Stimulated activated CD8-positive, alpha-beta memory T cell treated with anti-CD3 and anti-CD28 coated beads, Interleukin-12 subunit alpha, Interleukin-12 subunit beta, amount 100 ng/mL, for 4 hours (primary cell): ENCODE data around the gene PROCR.
"Not testable (repeated sequence)": the region's sequence is repeated elsewhere in the genome, so short reads cannot be mapped to it uniquely, and the experiment has no call there.

ENCODE experiments used
- DNase-seq: peaks from one replicate; pipeline ENCODE4 v3.0.0-alpha.2; 2020; ENCODE audit warnings: low read depth

Gene PROCR

DNA sequence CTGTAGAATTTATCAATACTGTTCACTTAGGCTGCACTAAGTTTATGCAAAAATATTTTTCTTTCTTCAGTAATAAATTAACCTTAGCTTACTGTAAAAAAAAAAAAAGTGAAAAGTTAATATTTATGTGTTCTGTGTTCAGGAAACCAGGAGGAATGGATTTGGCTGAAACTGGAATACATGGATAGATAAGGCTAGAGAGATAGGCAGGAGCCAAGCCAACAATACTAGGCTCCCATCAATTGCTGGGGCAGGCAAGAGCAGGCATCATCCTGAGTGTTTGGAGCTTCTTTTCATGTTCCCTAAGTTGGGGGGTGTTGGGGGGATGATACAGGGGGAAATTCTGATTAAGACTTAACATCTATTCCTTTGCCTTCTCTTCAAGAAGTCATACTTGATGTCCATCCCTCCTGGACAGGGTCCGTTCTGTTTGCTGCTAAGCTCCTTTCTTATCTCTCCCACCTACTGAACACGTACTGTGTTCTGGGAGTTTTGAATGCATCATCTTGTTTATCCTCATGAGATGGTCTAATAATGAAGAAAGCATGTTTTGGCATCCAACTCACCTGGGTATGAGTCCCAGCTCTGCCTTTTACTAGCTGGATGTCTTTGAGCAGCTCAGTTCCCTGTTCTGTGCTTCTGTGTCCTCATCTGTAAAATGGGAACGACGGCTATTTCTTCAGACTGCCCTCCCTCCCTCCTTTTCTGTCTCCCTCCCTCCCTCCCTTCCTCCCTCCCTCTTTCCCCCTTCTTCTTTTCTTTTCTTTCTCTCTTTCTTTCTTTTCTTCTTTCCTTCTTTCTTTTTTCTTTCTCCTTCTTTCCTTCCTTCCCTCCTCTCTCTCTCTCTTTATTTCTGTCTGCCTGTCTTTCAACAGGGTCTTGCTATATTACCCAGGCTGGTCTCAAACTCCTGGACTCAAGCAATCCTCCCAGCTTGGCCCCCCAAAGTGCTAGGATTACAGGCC, 6.4 kb upstream of the PROCR start:
- DNase-seq: no peak

DNA sequence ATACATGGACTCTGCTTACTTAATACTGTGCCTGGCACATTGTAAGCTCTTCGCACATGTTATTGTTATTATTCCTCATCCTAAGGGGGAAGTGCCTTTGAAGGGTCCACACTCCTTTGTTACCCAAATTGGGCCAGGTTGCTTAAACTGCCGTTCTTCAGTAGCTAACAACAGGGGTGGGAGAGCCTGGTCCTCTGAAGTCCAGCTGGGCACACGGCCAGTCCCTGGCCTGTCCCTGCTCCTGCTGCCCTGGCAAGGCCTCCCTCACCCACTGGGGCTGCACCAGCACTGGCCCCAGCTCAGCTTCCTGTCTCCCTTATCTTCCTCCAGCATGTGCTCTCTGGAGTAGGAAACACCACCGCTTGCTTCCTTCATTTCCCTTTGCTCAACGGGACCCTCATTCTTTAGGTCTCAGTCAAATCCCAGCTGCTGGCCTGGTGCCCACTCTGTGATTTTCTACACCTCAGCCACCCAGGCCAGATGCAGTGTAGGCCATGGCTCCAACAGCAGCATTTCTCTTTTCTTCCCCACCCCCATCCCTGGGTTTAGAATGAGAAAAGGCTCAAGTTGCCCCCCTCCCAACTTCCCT, 5.5 kb upstream of the PROCR start:
- no peak for DNase-seq

DNA sequence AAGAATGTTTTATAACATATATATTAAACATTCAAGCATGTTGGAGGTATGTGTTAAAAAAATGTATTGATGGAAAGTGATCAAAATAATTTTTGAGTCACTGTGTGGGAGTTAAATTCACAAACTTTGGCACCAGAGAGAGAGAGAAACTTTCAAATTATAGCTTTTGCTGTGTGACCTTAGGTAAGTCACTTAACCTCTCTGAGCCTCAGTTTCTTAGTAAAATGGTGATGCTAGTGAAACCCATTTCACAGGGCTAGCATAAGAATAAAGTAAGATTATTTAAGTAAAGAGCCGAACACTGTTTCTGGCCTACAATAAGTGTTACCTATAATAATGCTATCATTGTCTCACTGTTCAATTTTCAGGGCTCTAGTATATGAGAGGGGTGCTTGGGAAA, 4.1 kb upstream of the PROCR start:
- no peak for DNase-seq

DNA sequence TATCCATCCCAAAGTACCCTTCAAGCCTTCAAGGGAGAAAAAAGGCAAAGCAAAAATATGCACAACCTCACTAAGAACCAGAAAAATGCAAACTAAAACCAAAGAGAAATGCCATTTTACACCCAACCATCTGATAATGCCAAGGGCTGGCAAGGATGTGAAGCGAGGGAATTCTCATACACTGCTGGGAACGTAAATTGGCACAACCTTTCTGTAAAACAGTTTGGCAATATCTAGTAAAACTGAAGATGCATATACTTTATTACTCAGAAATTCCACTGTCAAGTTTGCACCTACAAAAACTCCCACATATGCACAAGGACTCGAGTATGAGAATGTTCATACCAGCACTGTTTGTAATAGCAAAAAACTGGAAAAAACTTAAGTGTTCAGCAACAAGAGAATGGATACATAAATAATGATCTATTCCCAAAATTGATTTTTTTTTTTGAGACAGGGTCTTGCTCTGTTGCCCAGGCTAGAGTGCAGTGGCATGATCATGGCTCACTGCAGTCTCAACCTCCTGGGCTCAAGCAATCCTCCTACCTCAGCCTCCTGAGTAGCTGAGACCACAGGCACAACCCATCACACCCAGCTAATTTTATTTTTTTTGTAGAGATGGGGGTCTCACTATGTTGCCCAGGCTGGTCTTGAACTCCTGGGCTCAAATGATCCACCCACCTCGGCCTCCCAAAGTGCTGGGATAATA, 3.0 kb upstream of the PROCR start:
- not testable (repeated sequence) for DNase-seq

DNA sequence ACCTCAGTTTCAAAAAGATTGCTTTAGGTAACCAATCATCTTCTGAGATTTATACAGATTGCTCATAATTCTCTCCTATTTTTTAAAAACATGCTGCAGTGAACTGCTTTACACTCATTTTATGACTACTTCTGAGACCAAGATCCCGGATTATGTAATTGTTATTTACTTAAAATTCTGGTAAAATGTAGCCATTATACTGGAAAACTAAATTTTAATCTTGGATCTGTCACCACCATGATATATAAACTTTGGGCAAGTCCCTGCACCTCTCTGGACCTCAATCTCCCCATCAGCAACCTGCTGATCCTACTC, 477 bp upstream of the PROCR start:
- no peak for DNase-seq

DNA sequence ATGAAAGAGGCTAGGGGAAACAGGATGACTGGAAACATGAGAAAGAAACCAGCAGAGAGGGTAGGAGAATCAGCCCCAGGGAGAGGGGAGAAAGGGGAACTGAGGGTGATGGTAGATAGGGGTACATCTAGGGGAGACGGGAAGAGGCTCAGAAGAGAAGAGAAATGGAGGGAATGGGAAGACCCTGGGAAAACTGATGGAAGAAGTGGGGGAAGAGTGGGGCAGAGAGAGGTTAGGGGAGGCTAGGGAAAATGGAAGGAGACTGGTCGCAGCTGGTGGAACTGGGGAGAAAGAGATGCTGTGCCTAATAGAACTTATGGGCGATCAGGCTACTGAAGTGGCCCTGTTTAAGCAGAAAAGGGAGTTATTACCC, 548 bp downstream of the PROCR start:
- DNase-seq: no peak

DNA sequence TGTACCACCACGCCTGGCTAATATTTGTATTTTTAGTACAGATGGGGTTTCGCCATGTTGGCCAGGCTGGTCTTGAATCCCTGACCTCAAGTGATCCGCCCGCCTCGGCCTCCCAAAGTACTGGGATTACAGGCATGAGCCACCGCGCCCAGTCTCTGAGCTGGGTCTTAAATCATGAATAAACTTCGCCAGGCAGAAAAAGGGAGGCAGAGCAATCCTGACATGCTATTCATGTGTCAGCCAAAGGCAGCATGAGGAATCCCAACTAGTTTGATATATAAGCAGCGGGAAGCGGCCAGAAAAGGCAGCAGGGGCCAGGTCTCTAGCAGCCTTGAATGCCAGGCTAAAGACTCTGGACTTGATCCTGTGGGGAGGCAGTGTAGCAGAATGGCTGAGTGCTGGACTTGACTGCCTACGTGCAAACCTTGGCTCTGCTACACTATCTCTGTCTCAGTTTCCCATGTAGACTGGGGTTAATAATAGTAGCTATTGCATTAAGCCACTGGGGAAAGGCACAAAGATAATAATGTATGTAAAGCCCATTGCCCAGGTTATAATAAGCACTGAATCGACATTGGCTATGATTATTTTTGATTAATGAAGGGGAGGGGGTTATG, 1.8 kb downstream of the PROCR start:
- DNase-seq: no peak

DNA sequence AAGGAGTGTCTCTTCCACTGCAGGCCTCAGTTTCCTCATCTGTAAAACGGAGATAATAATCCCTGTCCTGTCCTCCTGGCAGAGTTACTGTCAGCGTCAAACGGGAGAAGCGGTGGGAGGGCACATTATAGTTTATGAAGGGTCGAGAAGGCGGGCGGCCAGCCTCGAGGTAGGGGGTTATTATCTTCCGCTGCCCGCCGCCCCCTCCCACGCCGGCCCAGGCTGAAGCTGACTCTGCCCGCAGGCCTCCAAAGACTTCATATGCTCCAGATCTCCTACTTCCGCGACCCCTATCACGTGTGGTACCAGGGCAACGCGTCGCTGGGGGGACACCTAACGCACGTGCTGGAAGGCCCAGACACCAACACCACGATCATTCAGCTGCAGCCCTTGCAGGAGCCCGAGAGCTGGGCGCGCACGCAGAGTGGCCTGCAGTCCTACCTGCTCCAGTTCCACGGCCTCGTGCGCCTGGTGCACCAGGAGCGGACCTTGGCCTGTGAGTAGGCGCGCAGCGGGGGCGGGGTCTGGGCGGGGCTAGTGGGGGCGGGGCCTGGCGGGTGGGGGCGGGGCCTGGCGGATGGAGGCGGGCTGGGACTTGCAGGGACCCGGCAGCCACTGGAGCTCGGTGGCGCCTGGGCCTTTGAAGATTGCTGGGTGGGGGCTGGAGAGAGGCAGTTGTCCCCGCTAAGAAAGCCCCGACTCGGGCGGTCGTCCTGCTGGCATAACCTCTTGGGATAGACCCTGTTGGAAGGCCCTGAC, 2.8 kb downstream of the PROCR start:
- no peak for DNase-seq

DNA sequence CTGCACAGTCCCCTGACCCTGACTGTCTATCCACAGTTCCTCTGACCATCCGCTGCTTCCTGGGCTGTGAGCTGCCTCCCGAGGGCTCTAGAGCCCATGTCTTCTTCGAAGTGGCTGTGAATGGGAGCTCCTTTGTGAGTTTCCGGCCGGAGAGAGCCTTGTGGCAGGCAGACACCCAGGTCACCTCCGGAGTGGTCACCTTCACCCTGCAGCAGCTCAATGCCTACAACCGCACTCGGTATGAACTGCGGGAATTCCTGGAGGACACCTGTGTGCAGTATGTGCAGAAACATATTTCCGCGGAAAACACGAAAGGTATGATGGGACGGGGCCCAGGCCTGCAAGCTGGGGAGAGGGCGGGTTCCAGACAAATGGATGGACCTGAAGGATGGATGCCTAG, 4.3 kb downstream of the PROCR start:
- DNase-seq: no peak

DNA sequence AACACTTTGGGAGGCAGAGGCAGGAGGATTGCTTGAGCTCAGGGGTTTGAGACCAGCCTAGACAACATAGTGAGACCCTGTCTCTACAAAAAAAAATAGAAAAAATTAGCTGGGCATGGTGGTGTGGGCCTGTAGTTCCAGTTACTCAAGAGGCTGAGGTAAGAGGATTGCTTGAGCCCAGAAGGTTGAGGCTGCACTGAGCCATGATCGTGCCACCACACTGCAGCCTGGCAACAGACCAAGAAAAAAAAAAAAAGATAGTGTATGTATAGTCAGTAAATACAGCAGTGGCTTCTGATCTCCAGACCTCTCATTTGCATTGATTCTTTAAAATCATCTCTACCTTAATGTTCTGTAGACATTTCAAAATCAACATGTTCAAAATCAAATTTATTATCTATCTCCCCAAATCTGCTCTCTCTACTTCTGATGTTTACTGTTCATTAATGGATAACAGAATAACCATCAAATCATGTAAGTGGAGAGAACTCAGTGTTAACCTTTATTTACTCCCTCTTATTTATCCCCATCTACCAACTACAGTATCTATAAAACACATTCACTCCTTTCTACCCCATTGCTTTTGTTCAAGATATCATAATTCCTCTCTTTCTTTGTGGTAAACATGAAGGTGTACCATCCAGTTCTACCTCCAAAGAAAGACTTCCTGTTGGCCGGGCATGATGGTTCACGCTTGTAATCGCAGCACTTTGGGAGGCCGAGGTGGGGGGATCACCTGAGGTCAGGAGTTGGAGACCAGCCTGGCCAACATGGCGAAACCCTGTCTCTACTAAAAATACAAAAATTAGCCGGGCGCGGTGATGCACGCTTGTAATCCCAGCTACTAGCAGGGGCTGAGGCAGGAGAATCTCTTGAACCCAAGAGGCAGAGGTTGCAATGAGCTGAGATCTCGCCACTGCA, 7.7 kb downstream of the PROCR start:
- no peak for DNase-seq

DNA sequence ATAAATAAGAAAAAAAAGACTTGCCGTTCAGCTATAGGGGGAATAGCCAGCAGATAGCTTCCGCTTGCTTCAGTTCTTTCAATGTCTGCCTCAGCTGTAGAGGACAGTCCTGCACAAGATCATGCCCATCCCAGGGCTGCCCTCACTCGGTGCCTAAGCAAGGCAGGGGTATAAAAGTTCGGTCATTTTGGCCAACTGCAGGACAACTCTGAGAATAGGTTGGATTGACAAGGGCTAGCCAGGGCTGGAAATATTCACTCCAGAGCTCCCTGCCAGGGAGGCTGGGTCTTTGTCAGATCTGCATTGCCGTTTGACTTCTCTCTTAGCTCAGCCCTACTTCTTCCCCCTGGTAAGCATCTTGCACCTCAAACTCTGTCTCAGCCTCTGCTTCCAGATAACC, 8.4 kb downstream of the PROCR start:
- no peak for DNase-seq

DNA sequence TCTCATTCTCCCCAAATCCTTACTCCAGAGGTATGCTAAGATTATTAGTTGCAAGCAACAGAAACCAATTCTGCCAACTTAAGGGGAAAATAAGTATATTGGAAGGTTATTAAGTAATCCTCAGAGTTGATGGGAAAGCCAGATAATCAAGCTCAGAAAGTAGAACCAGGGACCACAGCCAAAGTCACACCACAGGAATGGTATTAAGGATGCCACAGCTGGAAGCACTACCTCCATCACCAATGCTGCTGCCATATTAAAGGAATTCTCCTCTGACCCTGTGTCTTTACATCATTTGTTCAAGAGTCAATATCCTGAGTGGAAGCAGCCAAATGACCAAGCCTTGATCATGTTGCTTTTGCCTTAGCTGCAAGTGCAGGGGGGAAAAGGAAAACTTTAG, 9.9 kb downstream of the PROCR start:
- no peak for DNase-seq

DNA sequence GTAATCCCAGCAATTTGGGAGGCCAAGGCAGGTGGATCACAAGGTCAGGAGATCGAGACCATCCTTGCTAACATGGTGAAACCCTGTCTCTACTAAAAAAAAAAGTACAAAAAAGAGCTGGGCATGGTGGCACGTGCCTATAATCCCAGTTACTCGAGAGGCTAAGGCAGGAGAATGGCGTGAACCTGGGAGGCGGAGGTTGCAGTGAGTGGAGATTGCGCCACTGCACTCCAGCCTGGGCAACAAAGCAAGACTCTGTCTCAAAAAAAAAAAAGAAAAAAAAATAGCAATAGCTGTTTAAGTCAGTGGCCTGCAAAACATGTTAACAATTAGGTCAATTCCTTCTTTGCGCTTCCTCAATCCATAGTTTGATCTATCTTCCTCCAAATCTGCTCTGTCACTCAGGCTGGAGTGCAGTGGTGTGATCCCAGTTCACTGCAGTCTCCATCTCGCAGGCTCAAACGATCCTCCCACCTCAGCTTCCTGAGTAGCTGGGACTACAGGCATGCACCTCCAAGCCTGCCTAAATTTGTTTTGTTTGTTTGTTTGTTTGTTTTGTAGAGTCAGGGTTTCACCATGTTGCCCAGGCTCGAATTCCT, 14.9 kb downstream of the PROCR start:
- DNase-seq: not testable (repeated sequence)

DNA sequence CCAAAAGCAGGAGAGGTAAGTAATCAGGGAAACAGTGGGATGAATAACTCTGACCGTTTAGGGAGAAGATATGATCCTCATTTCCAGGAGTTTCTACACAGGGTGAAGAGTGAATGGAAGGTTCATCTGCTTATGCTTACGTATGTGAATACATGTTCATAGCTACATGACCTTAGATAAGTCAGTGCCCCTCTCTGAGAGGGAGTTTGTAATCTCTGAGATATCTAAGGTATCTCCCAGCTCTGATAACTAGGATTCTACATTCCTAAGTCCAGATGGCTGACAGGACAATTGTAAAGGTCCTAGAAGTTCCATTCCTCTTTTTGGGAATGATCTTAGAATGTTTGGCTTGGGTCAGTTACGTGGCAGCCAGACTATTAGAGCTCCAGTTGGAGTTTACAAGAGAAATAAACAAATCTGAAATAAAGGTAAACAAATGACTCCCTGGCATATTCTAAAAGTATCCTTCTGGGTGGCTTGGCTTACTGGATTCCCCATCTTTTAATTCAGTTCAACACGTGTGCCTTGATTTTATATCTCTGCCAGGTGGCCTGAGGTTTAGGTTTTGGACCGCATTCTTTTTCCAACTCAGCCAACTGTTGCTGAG, 15.8 kb downstream of the PROCR start:
- no peak for DNase-seq

DNA sequence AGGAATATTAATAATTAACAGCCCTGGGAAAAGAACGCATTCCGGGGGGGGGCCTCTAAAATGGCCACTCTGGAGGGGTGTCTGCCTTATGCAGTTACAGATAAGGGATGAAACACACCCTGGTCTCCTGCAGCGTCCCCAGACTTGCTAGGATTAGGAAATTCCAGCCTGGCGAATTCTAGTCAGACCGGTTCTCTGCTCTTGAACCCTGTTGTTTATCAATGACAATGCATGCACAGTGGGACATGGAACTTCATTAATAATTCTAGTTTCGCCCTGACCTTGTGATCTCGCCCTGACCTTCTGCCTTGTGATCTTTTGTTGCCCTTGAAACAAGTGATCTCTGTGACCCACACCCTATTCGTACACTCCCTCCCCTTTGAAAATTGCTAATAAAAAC, 17.4 kb downstream of the PROCR start:
- DNase-seq: not testable (repeated sequence)

DNA sequence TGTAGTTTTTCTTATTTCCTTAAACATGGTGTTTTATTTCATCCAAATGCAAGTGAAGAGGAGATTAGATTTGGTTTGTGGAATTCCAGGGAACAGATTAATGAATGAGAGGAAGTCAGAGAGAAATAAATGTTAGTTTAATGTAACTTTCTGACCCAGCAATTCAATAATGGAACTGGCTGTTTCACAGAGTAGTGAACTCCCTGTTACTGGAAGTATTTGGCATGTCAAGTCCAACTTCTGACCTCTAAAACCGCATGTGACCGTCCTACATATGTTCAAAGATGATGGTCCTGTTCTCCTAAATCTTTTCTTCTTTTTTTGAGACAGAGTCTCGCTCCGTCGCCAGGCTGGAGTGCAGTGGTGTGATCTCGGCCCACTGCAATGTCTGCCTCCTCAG, 18.7 kb downstream of the PROCR start:
- DNase-seq: no peak

DNA sequence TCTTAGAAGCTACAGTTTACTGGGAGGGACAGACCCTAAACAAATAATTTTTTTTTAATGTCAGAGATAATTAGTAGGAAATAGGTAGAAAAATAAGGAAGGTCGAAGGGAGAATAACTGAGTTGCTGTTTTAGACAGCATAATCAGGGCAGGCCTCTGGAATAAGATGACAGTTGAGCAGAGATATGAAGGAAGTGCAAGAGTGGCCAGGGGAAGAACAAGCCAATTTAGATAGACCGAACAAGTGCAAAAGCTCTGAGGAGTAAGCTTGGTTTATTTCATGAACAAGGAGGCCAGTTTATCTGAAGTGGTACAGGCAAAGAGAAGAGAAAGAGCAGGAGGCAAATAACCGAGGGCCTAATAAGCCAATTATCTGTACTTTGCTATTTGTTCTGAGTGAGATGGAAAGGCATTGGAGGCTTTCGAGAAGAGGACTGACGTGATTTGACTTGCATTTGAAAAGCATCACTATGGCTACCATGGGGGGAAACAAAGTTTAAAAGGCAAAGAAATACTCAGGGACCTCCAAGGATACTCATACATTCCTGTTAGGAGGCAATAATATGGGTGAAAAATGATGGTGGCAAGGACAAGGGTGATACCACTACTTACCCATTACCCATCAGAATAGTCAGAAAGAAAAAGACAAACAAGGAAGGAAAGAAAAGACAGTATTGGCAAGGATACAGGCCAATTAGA, 19.7 kb downstream of the PROCR start:
- no peak for DNase-seq

DNA sequence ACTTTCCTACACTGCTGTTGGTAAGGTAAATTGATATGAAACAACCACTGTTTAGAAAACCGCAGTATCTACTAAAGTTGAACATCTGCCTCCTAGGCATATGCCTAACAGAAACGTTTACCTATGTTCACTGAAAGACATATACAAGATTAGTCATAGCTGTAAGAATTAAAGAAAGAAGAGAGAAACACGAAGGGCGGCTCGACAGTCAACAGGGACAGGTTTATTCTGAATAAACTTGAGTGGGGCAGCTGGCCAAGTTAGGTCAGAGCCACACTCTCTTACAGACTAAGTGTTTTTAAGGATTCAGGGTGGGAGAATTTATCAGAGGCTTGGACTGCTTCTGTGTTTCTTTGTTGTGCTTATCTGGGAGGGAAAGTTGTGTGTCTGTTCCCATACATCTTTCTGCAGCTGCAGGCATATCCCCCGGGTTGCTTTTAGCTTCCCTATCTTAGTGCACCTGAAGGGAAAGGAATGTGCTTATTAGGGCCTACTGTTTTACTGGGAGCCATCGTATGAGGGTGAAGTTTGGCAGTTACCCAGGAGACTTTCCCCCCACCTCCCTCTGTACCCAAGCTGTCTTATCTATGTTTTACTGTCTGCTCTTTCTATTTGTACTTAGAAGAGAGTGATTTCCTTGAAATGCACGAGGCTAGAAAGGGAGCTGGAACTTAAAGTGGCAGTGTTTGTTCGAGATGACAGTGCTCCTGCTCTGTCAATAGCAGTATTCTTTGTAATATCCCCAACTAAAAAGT, 20.4 kb downstream of the PROCR start:
- DNase-seq: no peak
